B cell (primary cell): ENCODE measurements around the gene PARD3. TPM values are rescaled to one million over a fixed set of nuclear protein-coding genes. Genes with fewer than 3 reads are reported as not detected.

Experiments
- ATAC-seq: fragments of 200-7000 bp; cut with Tn5 transposase; one replicate; pipeline ENCODE4 v1.10.0; 2021; ENCODE audit warnings: low read depth, mild to moderate bottlenecking, moderate number of reproducible peaks, moderate library complexity
- CTCF ChIA-PET: fragments of 350-600 bp; sonication (Branson Sonifier 250); formaldehyde crosslinking; loops from one replicate; lab custom pipeline; 2021; ENCODE audit warnings: antibody characterized with exemption, inconsistent platforms; lab: Charles Lee
- POLR2A ChIA-PET: fragments of 350-600 bp; sonication (Branson Sonifier 250); formaldehyde crosslinking; loops from one replicate; lab custom pipeline; 2021; ENCODE audit warnings: antibody characterized with exemption; lab: Charles Lee
- DNase-seq: peaks from one replicate; pipeline ENCODE4 v3.0.0; 2013
- H2AFZ ChIP-seq: 2 replicates; pipeline ENCODE4 v1.6.1; 2012; ENCODE audit warnings: mild to moderate bottlenecking, low read depth, low read length; ENCODE audit not compliant: insufficient read depth, poor library complexity, severe bottlenecking
- H3K27ac ChIP-seq, 2 donors: 1 replicate in 1 of 2; 2 replicates in 1 of 2; pipeline ENCODE4 v1.5.1; 2012 to 2013; ENCODE audit warnings: low read length in 2 of 2, mild to moderate bottlenecking in 2 of 2, moderate library complexity in 1 of 2
- H3K27me3 ChIP-seq, 4 experiments: fragments of 200-600 bp in 1 of 4; sonication (generic) in 1 of 4; replicated peaks in 1 of 4; 1 replicate in 2 of 4; 2 replicates in 2 of 4; pipeline versions ENCODE4 v1.6.1 to v1.7.0; 2013 to 2016; ENCODE audit warnings: low read length in 3 of 4, mild to moderate bottlenecking in 2 of 4, mixed read lengths in 1 of 4, moderate library complexity in 1 of 4; ENCODE audit not compliant: insufficient read depth in 4 of 4, control insufficient read depth in 3 of 4; ENCODE audit errors: control extremely low read depth in 1 of 4
- H3K36me3 ChIP-seq, 2 experiments: replicated peaks in 1 of 2; 1 replicate in 1 of 2; 2 replicates in 1 of 2; pipeline versions ENCODE4 v1.6.1 to v1.7.1; 2013; ENCODE audit warnings: low read length in 1 of 2; ENCODE audit not compliant: insufficient read depth in 2 of 2, control insufficient read depth in 1 of 2; ENCODE audit errors: control extremely low read depth in 1 of 2, extremely low read depth in 1 of 2
- H3K4me1 ChIP-seq, 2 donors: fragments of 200-600 bp in 1 of 2; sonication (generic) in 1 of 2; 1 replicate in 1 of 2; 2 replicates in 1 of 2; pipeline versions ENCODE4 v1.5.1 to v1.6.1; 2013 to 2017; ENCODE audit warnings: low read length in 2 of 2; ENCODE audit not compliant: control insufficient read depth in 2 of 2, insufficient read depth in 2 of 2
- H3K4me2 ChIP-seq: replicated peaks from 2 replicates; pipeline ENCODE3; 2012; ENCODE audit warnings: mild to moderate bottlenecking, low read depth, low read length; ENCODE audit not compliant: poor library complexity, severe bottlenecking
- H3K4me3 ChIP-seq, 5 experiments: fragments of 200-600 bp in 1 of 5; sonication (generic) in 1 of 5; 1 replicate in 3 of 5; 2 replicates in 2 of 5; pipeline versions ENCODE4 v1.5.1 to v1.7.0; 2011 to 2016; ENCODE audit warnings: low read length in 4 of 5, mild to moderate bottlenecking in 4 of 5, low read depth in 2 of 5, control low read depth in 1 of 5, moderate library complexity in 1 of 5; ENCODE audit not compliant: insufficient read depth in 1 of 5; ENCODE audit errors: control extremely low read depth in 1 of 5, extremely low read depth in 1 of 5
- H3K79me2 ChIP-seq: fragments of 200-600 bp; sonication (generic); one replicate; pipeline ENCODE4 v1.6.0; 2016; ENCODE audit warnings: low read length; ENCODE audit not compliant: control insufficient read depth, insufficient read depth
- H3K9ac ChIP-seq: fragments of 200-600 bp; sonication (generic); 2 replicates; pipeline ENCODE4 v1.6.1; 2017; ENCODE audit warnings: mild to moderate bottlenecking, low read length, moderate library complexity
- H3K9me3 ChIP-seq, 3 donors: one replicate each; pipeline versions ENCODE4 v1.6.1 to v1.7.1; 2013; ENCODE audit warnings: low read length in 2 of 3; ENCODE audit not compliant: control insufficient read depth in 2 of 3, insufficient read depth in 1 of 3; ENCODE audit errors: control extremely low read depth in 1 of 3
- H4K20me1 ChIP-seq: 2 replicates; pipeline ENCODE4 v1.6.0; 2012; ENCODE audit warnings: mild to moderate bottlenecking, low read length; ENCODE audit not compliant: insufficient read depth, control insufficient read depth, poor library complexity, severe bottlenecking
- H3K27ac Mint-ChIP-seq: one replicate; pipeline ENCODE4 v1.8.0; 2021; ENCODE audit warnings: mixed read lengths
- H3K27me3 Mint-ChIP-seq: one replicate; pipeline ENCODE4 v1.8.0; 2021; ENCODE audit warnings: mixed read lengths
- H3K4me1 Mint-ChIP-seq: one replicate; pipeline ENCODE4 v1.8.0; 2021; ENCODE audit warnings: mixed read lengths
- H3K4me3 Mint-ChIP-seq: one replicate; pipeline ENCODE4 v1.8.0; 2021; ENCODE audit warnings: mixed read lengths
- H3K9me3 Mint-ChIP-seq: one replicate; pipeline ENCODE4 v1.8.0; 2022; ENCODE audit warnings: mixed read lengths; ENCODE audit not compliant: insufficient read depth
- EZH2 ChIP-seq: IDR thresholded peaks from 2 replicates; pipeline ENCODE4 v1.6.1; 2012; ENCODE audit warnings: borderline replicate concordance, low read depth, mild to moderate bottlenecking, moderate library complexity, low read length; ENCODE audit not compliant: insufficient read depth, poor library complexity, severe bottlenecking
- WGBS: methylation state at CpG from one replicate; pipeline ENCODE4 v1.1.5; 2013; ENCODE audit warnings: missing lambda C conversion rate; ENCODE audit not compliant: insufficient coverage; 5-methylcytosine and 5-hydroxymethylcytosine counted together
- intact Hi-C: fragments of 100-400 bp; cut with micrococcal nuclease; formaldehyde crosslinking; loops from one replicate; pipeline ENCODE4 v1.10.0; 2022
- polyA plus RNA-seq: library from polyadenylated mRNA; depleted of rRNA; stranded (reverse); fragments of >200 nt; gene quantifications from 2 replicates; pipeline ENCODE4 v1.2.3, GENCODE V29; 2012
- total RNA-seq, 2 donors: library from RNA; stranded (reverse); fragments of 120-200 nt in 1 of 2; gene quantifications; 1 replicate in 1 of 2; 2 replicates in 1 of 2; pipeline versions ENCODE4 v1.2.3 to v1.2.4, GENCODE V29; 2013 to 2022
- TF ChIP-seq, protein P1 (sequence below): fragments of 200-600 bp; IDR thresholded peaks from one replicate; pipeline ENCODE4 v1.8.0; 2022; ENCODE audit warnings: antibody characterized with exemption, mild to moderate bottlenecking

The PARD3 gene
- total and polyA plus RNA-seq, 2 donors (not counting 1 experiment from before 2014, with no cell fraction given) = not detected

DNA sequence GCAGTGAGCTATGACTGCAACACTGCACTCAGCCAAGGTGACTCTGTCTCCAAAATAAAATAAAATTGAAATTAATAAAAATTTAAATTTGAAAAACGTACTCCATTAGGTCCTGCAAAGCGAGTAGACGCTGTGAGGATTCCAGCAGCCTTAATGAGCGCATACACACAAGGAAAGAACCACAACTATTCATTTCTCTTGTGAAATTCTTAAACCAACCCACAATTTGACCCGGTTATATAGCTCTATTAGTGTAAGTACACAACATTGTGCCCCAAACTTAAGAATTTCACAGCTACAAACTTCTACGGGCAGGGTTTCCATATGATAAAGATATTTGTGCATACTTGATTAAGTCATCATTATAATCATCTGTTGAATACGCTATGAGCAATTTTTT, 84.4 kb downstream of the PARD3 start:
- intact Hi-C loops = no loop called here
- no peak overlapping the region for H3K4me3 Mint-ChIP-seq
- POLR2A ChIA-PET = no interaction called here
- Histone ChIP-seq H3K79me2 (no peaks in the 10 kb centered on the region), H3K4me3 (no peak overlapping the region), H3K27ac (no peak overlapping the region), H3K36me3 (no peaks in the 10 kb centered on the region), H4K20me1 (no peaks in the 10 kb centered on the region), H3K4me2 (no peak overlapping the region), H3K4me1 (no peaks in the 10 kb centered on the region), H3K9me3 (no peaks in the 10 kb centered on the region), H3K27me3 (peaks cover 0 to 2% (median 0%) of the 10 kb centered on the region in 4 experiments), H2AFZ (no peak overlapping the region), H3K9ac (no peak overlapping the region)
- TF ChIP-seq, protein P1, sequence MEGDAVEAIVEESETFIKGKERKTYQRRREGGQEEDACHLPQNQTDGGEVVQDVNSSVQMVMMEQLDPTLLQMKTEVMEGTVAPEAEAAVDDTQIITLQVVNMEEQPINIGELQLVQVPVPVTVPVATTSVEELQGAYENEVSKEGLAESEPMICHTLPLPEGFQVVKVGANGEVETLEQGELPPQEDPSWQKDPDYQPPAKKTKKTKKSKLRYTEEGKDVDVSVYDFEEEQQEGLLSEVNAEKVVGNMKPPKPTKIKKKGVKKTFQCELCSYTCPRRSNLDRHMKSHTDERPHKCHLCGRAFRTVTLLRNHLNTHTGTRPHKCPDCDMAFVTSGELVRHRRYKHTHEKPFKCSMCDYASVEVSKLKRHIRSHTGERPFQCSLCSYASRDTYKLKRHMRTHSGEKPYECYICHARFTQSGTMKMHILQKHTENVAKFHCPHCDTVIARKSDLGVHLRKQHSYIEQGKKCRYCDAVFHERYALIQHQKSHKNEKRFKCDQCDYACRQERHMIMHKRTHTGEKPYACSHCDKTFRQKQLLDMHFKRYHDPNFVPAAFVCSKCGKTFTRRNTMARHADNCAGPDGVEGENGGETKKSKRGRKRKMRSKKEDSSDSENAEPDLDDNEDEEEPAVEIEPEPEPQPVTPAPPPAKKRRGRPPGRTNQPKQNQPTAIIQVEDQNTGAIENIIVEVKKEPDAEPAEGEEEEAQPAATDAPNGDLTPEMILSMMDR = no peak
- TF ChIP-seq EZH2 = no peak
- DNase-seq (no peak), ATAC-seq (no peak)
- no peaks in the 10 kb centered on the region for H3K4me1 Mint-ChIP-seq
- 100% methylated on average over 1 of the region's 7 CpGs for WGBS
- no peak overlapping the region for H3K27ac Mint-ChIP-seq
- CTCF ChIA-PET = no interaction called here
- H3K27me3 Mint-ChIP-seq = peaks cover 3% of the 10 kb centered on the region
- H3K9me3 Mint-ChIP-seq = no peaks in the 10 kb centered on the region

DNA sequence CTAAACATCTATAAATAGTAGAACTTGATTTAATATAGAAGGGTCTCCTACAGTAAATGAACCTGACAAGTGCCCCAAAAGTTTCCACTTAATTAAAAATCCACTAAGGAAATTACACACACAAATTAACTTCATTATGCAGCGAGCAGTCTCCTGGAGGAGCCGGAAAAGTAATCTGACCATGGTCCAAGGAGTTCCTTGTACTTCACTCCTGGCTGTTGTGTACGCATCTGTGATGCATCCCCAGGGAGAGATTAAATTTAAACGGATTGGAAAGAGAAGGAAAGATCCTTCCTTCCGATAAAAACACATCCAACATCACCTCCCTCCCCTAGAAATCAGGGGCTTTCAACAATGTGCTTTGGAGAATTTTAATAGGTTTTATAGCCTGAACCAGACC, 85.5 kb downstream of the PARD3 start:
- Histone ChIP-seq H3K9me3 (no peaks in the 10 kb centered on the region), H3K79me2 (no peaks in the 10 kb centered on the region), H3K4me3 (no peak overlapping the region), H3K27ac (no peak overlapping the region), H3K4me2 (no peak overlapping the region), H3K27me3 (peaks cover 0 to 2% (median 0%) of the 10 kb centered on the region in 4 experiments), H2AFZ (no peak overlapping the region), H4K20me1 (no peaks in the 10 kb centered on the region), H3K36me3 (no peaks in the 10 kb centered on the region), H3K4me1 (no peaks in the 10 kb centered on the region), H3K9ac (no peak overlapping the region)
- CTCF ChIA-PET = no interaction called here
- Mint-ChIP-seq H3K27ac (no peak overlapping the region), H3K4me1 (no peaks in the 10 kb centered on the region), H3K9me3 (no peaks in the 10 kb centered on the region), H3K27me3 (peaks cover 3% of the 10 kb centered on the region), H3K4me3 (no peak overlapping the region)
- DNase-seq (no peak), ATAC-seq (no peak)
- POLR2A ChIA-PET = no interaction called here
- WGBS = 100% methylated on average over 1 of the region's 5 CpGs
- intact Hi-C loops = no loop called here
- no peak for TF ChIP-seq EZH2
- TF ChIP-seq, protein P1 = no peak
